GM12801 (cell line): ENCODE data around the gene KRTAP1-5.

Experiments
- TF ChIP-seq, protein P1 (sequence below): IDR thresholded peaks from one replicate; pipeline ENCODE4 v1.5.1; 2011; ENCODE audit warnings: control low read depth; ENCODE audit not compliant: insufficient read length; ENCODE audit errors: extremely low read depth

KRTAP1-5 gene

DNA sequence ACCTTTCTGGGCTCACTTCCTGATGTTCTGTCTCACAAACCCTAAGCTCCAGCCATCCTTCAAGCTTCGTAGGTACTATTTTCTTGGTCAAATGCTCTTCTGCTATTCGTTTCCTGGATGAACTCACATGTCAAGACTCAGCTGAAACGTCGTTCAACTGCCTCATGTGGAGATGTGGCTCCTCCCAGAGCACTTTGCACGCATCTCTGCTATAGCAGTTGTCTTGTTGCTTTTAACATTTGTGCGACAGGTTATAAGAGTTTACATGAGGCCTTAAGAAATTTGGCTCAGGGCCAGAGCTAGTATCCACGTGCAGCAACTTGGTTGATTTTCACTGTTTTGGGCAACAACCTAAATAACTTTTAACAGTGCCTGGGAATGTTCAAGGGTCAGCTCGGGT, 40.1 kb downstream of the KRTAP1-5 start:
- TF ChIP-seq, protein P1, sequence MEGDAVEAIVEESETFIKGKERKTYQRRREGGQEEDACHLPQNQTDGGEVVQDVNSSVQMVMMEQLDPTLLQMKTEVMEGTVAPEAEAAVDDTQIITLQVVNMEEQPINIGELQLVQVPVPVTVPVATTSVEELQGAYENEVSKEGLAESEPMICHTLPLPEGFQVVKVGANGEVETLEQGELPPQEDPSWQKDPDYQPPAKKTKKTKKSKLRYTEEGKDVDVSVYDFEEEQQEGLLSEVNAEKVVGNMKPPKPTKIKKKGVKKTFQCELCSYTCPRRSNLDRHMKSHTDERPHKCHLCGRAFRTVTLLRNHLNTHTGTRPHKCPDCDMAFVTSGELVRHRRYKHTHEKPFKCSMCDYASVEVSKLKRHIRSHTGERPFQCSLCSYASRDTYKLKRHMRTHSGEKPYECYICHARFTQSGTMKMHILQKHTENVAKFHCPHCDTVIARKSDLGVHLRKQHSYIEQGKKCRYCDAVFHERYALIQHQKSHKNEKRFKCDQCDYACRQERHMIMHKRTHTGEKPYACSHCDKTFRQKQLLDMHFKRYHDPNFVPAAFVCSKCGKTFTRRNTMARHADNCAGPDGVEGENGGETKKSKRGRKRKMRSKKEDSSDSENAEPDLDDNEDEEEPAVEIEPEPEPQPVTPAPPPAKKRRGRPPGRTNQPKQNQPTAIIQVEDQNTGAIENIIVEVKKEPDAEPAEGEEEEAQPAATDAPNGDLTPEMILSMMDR: no peak

DNA sequence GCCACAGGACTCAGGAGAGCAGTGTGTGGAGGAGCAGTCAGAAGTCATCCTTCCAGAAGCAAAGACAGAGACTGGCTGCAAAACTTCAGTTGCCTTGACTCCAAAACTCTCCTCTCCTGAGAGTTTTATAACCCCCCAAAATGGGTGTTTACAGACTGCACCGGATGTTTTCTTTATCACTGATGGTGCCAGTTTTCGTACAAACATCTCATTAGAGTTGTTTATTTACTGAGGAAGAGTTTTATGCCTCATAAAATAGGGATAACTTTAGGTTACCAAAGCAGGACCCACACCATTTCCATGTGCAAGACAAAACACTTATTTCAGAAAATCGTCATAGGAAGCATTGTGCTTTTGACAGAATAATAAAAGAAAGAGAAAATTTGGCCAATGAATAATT, 42.8 kb downstream of the KRTAP1-5 start, which contains the start of gene KRT40:
Gene KRT40, minus strand, starts transcription at position 101 of the 400 bp plus-strand sequence. Its CDS starts 53 bp downstream, at position 48.
- TF ChIP-seq, protein P1: no peak

DNA sequence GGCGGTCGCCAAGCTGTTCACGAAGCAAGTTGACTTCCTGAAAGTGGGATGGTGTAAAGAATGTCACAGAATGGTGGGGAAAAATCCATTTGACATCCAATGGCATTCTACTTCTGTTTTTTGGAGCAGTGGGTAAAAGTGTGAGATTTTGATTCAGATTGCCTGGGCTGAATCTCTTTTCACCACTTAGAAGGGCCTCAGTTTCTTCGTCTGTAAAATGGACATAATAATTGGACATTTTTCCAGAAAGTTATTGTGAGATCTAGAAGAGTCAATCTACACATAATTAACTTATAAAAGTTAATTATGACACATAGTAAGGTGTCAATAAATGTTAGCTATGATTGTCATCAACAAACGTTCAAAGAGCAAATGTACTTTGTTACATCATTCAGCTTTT, 45.9 kb downstream of the KRTAP1-5 start:
- TF ChIP-seq, protein P1: no peak

DNA sequence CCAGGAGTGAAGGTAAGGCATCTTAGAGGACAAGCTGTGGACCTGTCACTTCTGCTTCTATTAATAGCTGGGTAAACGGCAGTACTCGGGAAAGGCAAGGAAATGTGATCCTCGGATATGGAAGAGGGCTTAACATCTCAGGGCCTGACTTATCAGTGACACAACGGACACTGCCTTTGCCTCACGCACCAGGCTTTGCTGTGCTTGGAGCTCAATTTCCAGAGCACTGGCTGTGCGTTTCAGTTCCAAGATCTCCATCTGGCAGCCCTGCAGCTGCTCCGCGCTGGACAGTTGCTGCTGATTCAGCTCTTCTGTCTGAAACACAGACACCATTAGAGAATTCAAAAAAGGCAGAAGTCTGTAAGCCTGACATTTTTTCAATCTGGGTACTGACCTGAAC, 46.4 kb downstream of the KRTAP1-5 start:
- TF ChIP-seq, protein P1: no peak

DNA sequence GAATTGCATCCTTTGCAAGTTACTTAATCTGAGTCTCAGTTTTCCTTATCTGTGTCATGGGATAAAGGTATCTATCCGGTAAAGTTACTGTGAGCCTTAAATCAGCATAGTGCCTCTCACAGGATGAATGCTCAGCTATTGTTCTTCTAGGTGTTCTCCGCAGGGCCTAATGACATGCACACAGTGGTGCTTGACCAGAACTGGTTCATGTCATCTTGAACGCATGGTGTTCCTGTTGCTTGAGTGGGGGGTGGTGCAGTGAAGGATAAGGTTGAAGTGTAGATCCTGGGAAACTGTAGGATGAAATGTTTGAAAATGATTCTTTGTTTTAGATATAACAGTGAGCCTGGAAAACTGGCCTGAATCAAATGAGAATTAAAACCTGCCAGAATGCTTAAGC, 46.9 kb downstream of the KRTAP1-5 start:
- TF ChIP-seq, protein P1: no peak

DNA sequence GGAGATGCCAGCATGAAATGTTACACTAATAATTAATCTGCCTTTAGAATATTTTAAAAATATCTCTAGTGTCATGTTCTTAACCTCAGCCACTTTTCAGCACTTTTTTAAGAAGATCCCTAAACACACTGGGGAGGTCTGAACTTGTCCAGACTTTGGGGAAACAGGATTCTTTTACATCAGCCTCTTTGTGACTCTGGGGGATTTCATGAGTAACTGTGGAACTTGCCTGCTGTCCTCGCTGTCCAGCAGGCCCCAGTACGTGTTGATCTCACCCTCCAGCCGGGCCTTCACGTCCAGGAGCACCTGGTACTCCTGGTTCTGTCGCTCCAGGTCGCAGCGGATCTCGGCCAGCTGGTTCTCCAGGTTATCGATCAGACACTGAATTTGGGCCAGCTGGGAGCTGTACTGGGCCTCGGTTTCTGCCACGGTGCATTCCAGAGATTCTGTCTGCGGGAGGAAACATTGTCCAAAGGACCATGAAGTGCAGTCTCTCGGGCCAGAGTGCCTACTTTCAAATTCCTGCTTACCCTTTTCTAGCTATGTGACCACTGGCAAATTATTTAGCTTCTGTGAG, 48.3 kb downstream of the KRTAP1-5 start:
- TF ChIP-seq, protein P1: no peak
